ENCODE data around the gene PBLD.

The PBLD gene

DNA sequence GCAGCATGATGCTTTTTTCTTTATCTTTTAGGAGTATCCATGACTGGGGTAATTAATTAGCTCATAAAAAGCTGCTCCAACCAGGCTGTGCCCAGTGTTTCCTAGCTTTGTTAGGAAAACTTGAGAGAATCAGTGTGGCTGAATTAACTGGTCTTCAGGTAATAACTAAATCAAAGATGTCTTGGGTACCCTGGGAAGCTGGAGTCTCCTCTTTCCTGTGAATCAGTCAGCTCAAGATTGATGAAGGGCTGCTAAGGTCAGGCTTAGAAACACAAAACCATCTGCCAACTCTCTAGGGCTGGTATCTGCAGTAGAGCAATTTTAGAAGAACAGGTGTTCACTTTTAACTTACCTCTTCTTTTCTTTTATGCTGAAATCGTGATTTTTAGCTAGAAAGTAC lies 79.4 kb downstream of the PBLD start:
- TF ChIP-seq, protein P1, sequence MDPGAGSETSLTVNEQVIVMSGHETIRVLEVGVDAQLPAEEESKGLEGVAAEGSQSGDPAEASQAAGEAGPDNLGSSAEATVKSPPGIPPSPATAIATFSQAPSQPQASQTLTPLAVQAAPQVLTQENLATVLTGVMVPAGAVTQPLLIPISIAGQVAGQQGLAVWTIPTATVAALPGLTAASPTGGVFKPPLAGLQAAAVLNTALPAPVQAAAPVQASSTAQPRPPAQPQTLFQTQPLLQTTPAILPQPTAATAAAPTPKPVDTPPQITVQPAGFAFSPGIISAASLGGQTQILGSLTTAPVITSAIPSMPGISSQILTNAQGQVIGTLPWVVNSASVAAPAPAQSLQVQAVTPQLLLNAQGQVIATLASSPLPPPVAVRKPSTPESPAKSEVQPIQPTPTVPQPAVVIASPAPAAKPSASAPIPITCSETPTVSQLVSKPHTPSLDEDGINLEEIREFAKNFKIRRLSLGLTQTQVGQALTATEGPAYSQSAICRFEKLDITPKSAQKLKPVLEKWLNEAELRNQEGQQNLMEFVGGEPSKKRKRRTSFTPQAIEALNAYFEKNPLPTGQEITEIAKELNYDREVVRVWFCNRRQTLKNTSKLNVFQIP (CRISPR knock-in tag; IDR thresholded peaks at IDR 0.05; ENCODE audit: borderline replicate concordance, low read depth): no peak
- no peak for TF ChIP-seq ESRRG (CRISPR knock-in tag; IDR thresholded peaks at IDR 0.05)
- TF ChIP-seq ARNTL (CRISPR knock-in tag; IDR thresholded peaks at IDR 0.05; ENCODE audit: borderline replicate concordance, low read depth): no peak
- TF ChIP-seq ZNF70 (CRISPR knock-in tag; IDR thresholded peaks at IDR 0.05): no peak
- TF ChIP-seq PPARA (CRISPR knock-in tag; IDR thresholded peaks at IDR 0.05; ENCODE audit: borderline replicate concordance): no peak
- TF ChIP-seq RARB (CRISPR knock-in tag; IDR thresholded peaks at IDR 0.05): no peak
- no peak for TF ChIP-seq ZFP30 (CRISPR knock-in tag; IDR thresholded peaks at IDR 0.05)
- no peak for ATAC-seq

DNA sequence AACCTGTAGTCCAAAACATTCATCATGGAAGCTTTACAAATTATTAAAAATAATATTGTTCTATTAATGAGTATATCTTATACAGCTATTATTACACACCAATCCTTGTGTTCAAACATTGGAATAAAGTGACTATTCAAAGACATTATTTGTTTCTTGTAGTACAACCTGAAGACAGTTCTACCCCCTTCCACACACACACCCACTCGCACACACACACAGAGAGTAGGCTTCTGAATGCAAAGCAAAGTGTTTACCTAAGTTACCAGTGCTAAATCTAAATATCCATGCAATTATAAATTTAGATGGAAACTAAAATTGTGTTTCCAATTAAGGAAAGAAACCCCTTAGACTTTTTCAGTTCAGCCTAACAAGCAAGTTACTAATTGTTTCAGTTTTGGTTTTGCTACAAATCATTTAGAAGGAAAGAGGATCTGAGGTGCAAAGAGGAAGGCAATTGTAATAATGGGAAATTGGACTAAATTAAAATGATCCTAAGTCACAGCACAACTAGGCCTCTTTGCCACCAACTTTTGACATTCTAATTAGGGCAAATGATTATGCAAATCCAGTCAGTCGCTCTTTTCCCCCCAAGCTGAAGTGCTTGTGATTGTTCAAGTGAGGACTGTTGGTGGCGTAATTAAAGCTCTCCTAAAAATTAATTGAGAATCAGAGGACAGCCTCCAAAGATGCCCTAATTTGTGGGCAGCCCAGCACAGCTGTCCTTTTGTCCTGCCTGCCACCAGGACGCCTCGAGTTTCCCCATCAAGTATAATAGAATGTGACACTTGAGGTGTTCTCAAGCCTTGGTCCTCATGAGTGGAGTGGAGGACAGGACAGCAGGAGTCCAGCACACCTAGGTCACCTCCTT lies 80.9 kb downstream of the PBLD start:
- TF ChIP-seq PATZ1 (CRISPR knock-in tag; IDR thresholded peaks at IDR 0.05; ENCODE audit: borderline replicate concordance): no peak
- TF ChIP-seq ZFP30 (CRISPR knock-in tag; IDR thresholded peaks at IDR 0.05): no peak
- no peak for TF ChIP-seq ZNF70 (CRISPR knock-in tag; IDR thresholded peaks at IDR 0.05)
- no peak for TF ChIP-seq ZNF565 (CRISPR knock-in tag; conservative IDR thresholded peaks at IDR 0.05; ENCODE audit: low read depth)
- TF ChIP-seq TCF4 (CRISPR knock-in tag; IDR thresholded peaks at IDR 0.05; ENCODE audit: borderline replicate concordance): no peak
- TF ChIP-seq BACH2 (CRISPR knock-in tag; IDR thresholded peaks at IDR 0.05; ENCODE audit: borderline replicate concordance): no peak
- TF ChIP-seq, protein P1 (CRISPR knock-in tag; IDR thresholded peaks at IDR 0.05; ENCODE audit: borderline replicate concordance, low read depth): no peak
- TF ChIP-seq OSR1 (CRISPR knock-in tag; IDR thresholded peaks at IDR 0.05): no peak
- TF ChIP-seq, protein P2, sequence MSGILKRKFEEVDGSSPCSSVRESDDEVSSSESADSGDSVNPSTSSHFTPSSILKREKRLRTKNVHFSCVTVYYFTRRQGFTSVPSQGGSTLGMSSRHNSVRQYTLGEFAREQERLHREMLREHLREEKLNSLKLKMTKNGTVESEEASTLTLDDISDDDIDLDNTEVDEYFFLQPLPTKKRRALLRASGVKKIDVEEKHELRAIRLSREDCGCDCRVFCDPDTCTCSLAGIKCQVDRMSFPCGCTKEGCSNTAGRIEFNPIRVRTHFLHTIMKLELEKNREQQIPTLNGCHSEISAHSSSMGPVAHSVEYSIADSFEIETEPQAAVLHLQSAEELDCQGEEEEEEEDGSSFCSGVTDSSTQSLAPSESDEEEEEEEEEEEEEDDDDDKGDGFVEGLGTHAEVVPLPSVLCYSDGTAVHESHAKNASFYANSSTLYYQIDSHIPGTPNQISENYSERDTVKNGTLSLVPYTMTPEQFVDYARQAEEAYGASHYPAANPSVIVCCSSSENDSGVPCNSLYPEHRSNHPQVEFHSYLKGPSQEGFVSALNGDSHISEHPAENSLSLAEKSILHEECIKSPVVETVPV (CRISPR knock-in tag; IDR thresholded peaks at IDR 0.05): no peak
- TF ChIP-seq ZC3H10 (CRISPR knock-in tag; IDR thresholded peaks at IDR 0.05): no peak
- TF ChIP-seq, protein P3, sequence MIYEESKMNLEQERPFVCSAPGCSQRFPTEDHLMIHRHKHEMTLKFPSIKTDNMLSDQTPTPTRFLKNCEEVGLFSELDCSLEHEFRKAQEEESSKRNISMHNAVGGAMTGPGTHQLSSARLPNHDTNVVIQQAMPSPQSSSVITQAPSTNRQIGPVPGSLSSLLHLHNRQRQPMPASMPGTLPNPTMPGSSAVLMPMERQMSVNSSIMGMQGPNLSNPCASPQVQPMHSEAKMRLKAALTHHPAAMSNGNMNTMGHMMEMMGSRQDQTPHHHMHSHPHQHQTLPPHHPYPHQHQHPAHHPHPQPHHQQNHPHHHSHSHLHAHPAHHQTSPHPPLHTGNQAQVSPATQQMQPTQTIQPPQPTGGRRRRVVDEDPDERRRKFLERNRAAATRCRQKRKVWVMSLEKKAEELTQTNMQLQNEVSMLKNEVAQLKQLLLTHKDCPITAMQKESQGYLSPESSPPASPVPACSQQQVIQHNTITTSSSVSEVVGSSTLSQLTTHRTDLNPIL (CRISPR knock-in tag; IDR thresholded peaks at IDR 0.05; ENCODE audit: low read depth): no peak
- no peak for TF ChIP-seq ARNTL (CRISPR knock-in tag; IDR thresholded peaks at IDR 0.05; ENCODE audit: borderline replicate concordance, low read depth)
- no peak for TF ChIP-seq ZFP3 (CRISPR knock-in tag; IDR thresholded peaks at IDR 0.05)
- no peak for TF ChIP-seq PPARA (CRISPR knock-in tag; IDR thresholded peaks at IDR 0.05; ENCODE audit: borderline replicate concordance)
- TF ChIP-seq TSHZ2 (CRISPR knock-in tag; IDR thresholded peaks at IDR 0.05): no peak
- no peak for TF ChIP-seq TOX (CRISPR knock-in tag; IDR thresholded peaks at IDR 0.05; ENCODE audit: borderline replicate concordance)
- no peak for TF ChIP-seq ESRRG (CRISPR knock-in tag; IDR thresholded peaks at IDR 0.05)
- TF ChIP-seq RARB (CRISPR knock-in tag; IDR thresholded peaks at IDR 0.05): no peak
- ATAC-seq: no peak

Data from SK-N-SH treated with all-trans-retinoic acid at 6 μM for 48 hours (cell line).